Calu3 (cell line): ENCODE data around the gene PDGFB. TPM values are rescaled to one million over a fixed set of nuclear protein-coding genes. Genes with fewer than 3 reads are reported as not detected.

Experiments used
- BruUV-seq: library from RNA; stranded (reverse); fragments of 400-500 nt; replicated peaks from 2 replicates; lab custom pipeline; 2021; lab: Mats Ljungman, UMichigan
- CTCF ChIA-PET: fragments of 300-600 bp; sonication (Branson Sonifier 250); formaldehyde crosslinking; loops from one replicate; lab custom pipeline; 2022; ENCODE audit warnings: antibody characterized with exemption; lab: Charles Lee
- DNase-seq: peaks from one replicate; pipeline ENCODE4 v3.0.0; 2022
- H3K27ac Mint-ChIP-seq: one replicate; pipeline ENCODE4 v1.8.0; 2022; ENCODE audit warnings: mixed read lengths; ENCODE audit not compliant: unreplicated experiment
- H3K27me3 Mint-ChIP-seq: one replicate; pipeline ENCODE4 v1.8.0; 2022; ENCODE audit warnings: mixed read lengths; ENCODE audit not compliant: unreplicated experiment
- H3K36me3 Mint-ChIP-seq: one replicate; pipeline ENCODE4 v1.8.0; 2022; ENCODE audit warnings: mild to moderate bottlenecking, moderate library complexity, mixed read lengths; ENCODE audit not compliant: insufficient read depth, unreplicated experiment
- H3K4me1 Mint-ChIP-seq: one replicate; pipeline ENCODE4 v1.8.0; 2022; ENCODE audit warnings: mild to moderate bottlenecking, low read depth, mixed read lengths; ENCODE audit not compliant: unreplicated experiment
- H3K4me3 Mint-ChIP-seq: one replicate; pipeline ENCODE4 v1.8.0; 2022; ENCODE audit warnings: mild to moderate bottlenecking, low read depth, moderate library complexity, mixed read lengths; ENCODE audit not compliant: unreplicated experiment
- H3K9me3 Mint-ChIP-seq: one replicate; pipeline ENCODE4 v1.8.0; 2022; ENCODE audit warnings: low read depth, mixed read lengths; ENCODE audit not compliant: unreplicated experiment
- intact Hi-C: fragments of 100-400 bp; cut with micrococcal nuclease; formaldehyde crosslinking; loops from one replicate; pipeline ENCODE4 v1.10.0; 2022; ENCODE audit not compliant: unreplicated experiment
- total RNA-seq: library from RNA; stranded (reverse); gene quantifications from 2 replicates; pipeline ENCODE4 v1.2.3, GENCODE V29; 2022
- TF ChIP-seq, protein P1 (sequence below): fragments of 200-600 bp; IDR thresholded peaks from one replicate; pipeline ENCODE4 v1.8.0; 2022; ENCODE audit warnings: antibody characterized with exemption; ENCODE audit not compliant: unreplicated experiment

Gene PDGFB
- total RNA-seq, 1 experiment from 2014 or later, result 25.9 TPM

DNA sequence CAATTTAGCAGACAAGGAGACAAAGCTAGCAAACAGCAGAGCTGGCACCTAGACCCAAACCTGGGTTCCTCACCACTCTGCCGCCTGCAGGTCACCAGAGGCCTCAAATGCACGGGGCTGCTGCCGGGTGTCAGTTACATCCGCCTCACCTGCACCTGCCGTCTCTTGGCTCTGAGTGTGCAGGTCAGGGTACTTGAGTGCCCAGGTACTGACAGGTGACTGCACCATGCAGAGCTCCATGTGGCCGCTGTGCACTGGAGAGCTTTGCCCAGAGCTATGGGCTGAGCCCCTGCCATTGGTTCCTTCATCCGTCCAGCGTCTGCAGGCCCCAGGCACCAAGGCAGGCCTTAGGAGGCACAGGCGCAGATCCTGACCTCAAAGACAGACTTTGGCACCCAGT is 35.0 kb downstream of the PDGFB start:
- BruUV-seq, result no TSS peak
- no peak overlapping the region for H3K27ac Mint-ChIP-seq
- CTCF ChIA-PET, result no interaction called here

DNA sequence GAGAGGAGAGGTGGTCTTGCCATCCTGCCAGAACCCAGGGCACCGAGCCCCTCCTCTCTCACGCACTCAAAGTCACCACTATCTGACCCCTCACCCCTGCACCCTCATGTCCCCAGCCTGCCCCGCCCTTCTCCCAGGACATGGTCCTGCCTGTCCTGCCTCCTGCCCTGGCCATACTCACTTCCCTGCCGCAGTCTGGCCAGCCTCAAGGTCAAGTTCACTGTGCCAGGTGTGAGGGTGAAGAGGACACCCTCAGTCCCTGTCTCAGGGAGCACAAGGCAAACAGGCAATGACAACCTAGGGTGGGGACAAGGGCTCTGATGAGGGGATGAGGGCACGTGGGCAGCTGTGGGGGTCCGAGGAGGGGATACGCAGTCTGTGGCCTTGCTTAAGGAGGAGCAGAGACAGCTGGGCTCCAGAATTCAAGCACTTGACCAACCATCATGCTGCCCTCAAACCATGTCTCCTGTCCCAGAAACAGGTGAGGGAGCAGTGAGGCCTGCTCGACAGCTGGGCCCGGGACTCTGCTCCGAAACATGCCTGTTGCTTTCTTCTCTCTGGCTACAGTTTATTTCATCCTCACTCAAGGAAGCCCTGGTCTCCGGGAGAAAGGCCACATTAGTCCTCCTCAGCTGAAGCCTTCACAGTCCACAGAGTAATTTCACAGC is 36.6 kb downstream of the PDGFB start:
- no TSS peak for BruUV-seq
- no peak overlapping the region for H3K4me3 Mint-ChIP-seq
- peaks cover 55% of the 10 kb centered on the region for H3K4me1 Mint-ChIP-seq
- no peaks in the 10 kb centered on the region for H3K27me3 Mint-ChIP-seq
- H3K36me3 Mint-ChIP-seq, result peaks cover 39% of the 10 kb centered on the region
- peak overlapping the region; percentile 65 for H3K27ac Mint-ChIP-seq
- no peaks in the 10 kb centered on the region for H3K9me3 Mint-ChIP-seq
- DNase-seq, result no peak
- TF ChIP-seq, protein P1, sequence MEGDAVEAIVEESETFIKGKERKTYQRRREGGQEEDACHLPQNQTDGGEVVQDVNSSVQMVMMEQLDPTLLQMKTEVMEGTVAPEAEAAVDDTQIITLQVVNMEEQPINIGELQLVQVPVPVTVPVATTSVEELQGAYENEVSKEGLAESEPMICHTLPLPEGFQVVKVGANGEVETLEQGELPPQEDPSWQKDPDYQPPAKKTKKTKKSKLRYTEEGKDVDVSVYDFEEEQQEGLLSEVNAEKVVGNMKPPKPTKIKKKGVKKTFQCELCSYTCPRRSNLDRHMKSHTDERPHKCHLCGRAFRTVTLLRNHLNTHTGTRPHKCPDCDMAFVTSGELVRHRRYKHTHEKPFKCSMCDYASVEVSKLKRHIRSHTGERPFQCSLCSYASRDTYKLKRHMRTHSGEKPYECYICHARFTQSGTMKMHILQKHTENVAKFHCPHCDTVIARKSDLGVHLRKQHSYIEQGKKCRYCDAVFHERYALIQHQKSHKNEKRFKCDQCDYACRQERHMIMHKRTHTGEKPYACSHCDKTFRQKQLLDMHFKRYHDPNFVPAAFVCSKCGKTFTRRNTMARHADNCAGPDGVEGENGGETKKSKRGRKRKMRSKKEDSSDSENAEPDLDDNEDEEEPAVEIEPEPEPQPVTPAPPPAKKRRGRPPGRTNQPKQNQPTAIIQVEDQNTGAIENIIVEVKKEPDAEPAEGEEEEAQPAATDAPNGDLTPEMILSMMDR, result no peak
- CTCF ChIA-PET, result interaction anchor here (1.8 kb wide), 1 partner anchor 32 kb away, joined by 6 read pairs; no protein-coding TSS in a partner anchor
- intact Hi-C loops, result no loop called here

More for the DNA sequence above, 35.0 kb downstream of the PDGFB start:
- TF ChIP-seq, protein P1, result no peak
- H3K4me1 Mint-ChIP-seq, result peaks cover 56% of the 10 kb centered on the region
- DNase-seq, result no peak
- intact Hi-C loops, result loop anchor here (5.0 kb wide), 1 partner anchor 32 kb away; no protein-coding TSS in a partner anchor
- no peaks in the 10 kb centered on the region for H3K9me3 Mint-ChIP-seq
- no peak overlapping the region for H3K4me3 Mint-ChIP-seq
- peaks cover 43% of the 10 kb centered on the region for H3K36me3 Mint-ChIP-seq
- H3K27me3 Mint-ChIP-seq, result no peaks in the 10 kb centered on the region

DNA sequence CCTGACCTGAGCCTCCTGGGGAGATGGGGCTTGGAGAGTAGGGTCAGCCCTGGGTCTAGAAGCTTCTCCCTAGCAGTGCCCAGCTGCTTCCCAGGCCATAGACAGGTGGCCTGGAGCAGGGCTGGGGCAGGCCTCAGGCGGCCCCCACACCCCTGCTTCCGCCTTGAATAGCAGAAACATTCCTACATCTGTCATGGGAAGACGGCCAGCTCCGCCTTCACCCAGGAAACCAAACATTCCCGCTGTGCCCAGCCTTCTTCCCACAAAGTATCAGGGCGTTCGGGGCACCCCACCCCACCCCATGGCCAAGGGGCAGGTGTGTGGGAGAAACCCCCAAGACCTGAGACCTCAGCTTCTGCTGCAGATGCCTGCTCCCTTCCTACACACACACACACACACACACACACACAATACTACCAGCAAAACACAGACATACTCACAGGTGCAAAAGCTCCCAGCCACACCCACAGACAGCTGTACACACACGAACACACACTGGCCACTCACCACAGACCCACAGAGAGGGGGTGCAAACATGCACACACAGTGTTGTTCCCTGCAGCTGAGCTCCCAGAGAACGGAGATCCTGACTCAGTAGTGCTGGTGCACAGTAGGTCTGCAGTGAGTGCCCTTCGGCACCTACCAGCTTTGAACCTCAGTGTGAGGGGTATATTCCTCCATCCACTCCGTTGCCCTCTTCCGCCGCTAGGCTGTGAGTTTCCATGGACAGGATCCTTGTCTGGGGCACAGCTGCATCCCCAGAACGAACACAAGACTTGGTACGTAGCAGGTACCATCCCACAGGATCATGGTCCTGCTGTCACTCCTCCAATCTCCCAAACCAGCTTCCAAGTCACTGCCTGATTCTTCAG is 37.4 kb downstream of the PDGFB start:
- TF ChIP-seq, protein P1, result no peak
- no peaks in the 10 kb centered on the region for H3K9me3 Mint-ChIP-seq
- H3K4me3 Mint-ChIP-seq, result peak overlapping the region; percentile 1
- H3K4me1 Mint-ChIP-seq, result peaks cover 53% of the 10 kb centered on the region
- BruUV-seq, result no TSS peak
- H3K27ac Mint-ChIP-seq, result peak overlapping the region; percentile 0
- CTCF ChIA-PET, result interaction anchor here (0.5 to 1.8 kb wide), 5 partner anchors 8 to 84 kb away, joined by 3 to 6 read pairs (median 4); no protein-coding TSS in a partner anchor
- no peaks in the 10 kb centered on the region for H3K27me3 Mint-ChIP-seq
- peaks cover 33% of the 10 kb centered on the region for H3K36me3 Mint-ChIP-seq
- peak; percentile 51 for DNase-seq
- intact Hi-C loops, result no loop called here

DNA sequence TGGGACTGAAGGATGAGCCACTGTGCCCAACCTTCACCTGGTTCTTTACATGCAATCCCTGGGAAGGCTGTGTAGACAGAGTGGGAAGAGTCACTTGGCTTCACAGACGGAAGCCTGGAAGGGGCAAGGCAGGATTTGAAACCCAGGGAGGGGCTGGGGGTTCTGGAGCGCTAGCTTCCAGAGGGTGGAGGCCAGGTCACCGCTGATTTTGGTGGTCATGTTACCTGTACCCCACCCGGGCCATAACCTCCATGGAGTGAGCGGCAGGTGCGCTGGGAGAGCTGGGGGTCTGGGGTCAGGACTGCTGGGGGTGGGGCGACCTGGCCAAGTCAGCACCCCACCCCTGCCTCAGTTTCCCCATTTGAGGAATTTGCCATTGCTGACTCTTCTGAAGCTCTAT is 38.3 kb downstream of the PDGFB start:
- BruUV-seq, result no TSS peak
- H3K4me1 Mint-ChIP-seq, result peaks cover 50% of the 10 kb centered on the region
- TF ChIP-seq, protein P1, result no peak
- no peak overlapping the region for H3K4me3 Mint-ChIP-seq
- no peaks in the 10 kb centered on the region for H3K27me3 Mint-ChIP-seq
- peak overlapping the region; percentile 75 for H3K27ac Mint-ChIP-seq
- no peaks in the 10 kb centered on the region for H3K9me3 Mint-ChIP-seq
- DNase-seq, result no peak
- intact Hi-C loops, result no loop called here
- CTCF ChIA-PET, result interaction anchor here (0.6 to 1.8 kb wide), 5 partner anchors 9 to 96 kb away, joined by 3 to 6 read pairs (median 4); no protein-coding TSS in a partner anchor
- peaks cover 29% of the 10 kb centered on the region for H3K36me3 Mint-ChIP-seq
